ENCODE results near the gene GRIA4.

- no peak for TF ChIP-seq CTCF (IDR thresholded peaks at IDR 0.05)
- no peak for TF ChIP-seq MYC (IDR thresholded peaks at IDR 0.05; ENCODE audit: borderline replicate concordance, low read length)
- no peak for TF ChIP-seq RNF2 (IDR thresholded peaks at IDR 0.05; ENCODE audit: borderline replicate concordance, low read depth)
- TF ChIP-seq, protein P1, sequence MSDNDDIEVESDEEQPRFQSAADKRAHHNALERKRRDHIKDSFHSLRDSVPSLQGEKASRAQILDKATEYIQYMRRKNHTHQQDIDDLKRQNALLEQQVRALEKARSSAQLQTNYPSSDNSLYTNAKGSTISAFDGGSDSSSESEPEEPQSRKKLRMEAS (IDR thresholded peaks at IDR 0.05): no peak
- TF ChIP-seq SREBF2 (IDR thresholded peaks at IDR 0.05): no peak
- TF ChIP-seq JUNB (IDR thresholded peaks at IDR 0.05): no peak
- TF ChIP-seq JUN (IDR thresholded peaks at IDR 0.05): no peak
- no peak for TF ChIP-seq RARB (CRISPR knock-in tag; IDR thresholded peaks at IDR 0.05)
- no peak for TF ChIP-seq POLR2A (IDR thresholded peaks at IDR 0.05; ENCODE audit: low read length)
- TF ChIP-seq FOSL2 (IDR thresholded peaks at IDR 0.05): no peak
- TF ChIP-seq FOSL2 (CRISPR knock-in tag; IDR thresholded peaks at IDR 0.05): peak; percentile 7; the same call in 1 of the 2 replicates
These were observed 358.3 kb downstream of the GRIA4 start for GRCh38 chr11:105968021-105968697.

All from A549 (cell line).